Left hindlimb (tissue), 1 donor: ENCODE data around the gene TEX261.
"Not testable (repeated sequence)": the region's sequence is repeated elsewhere in the genome, so short reads cannot be mapped to it uniquely, and the experiment has no call there.

Experiments used
- DNase-seq: peaks from one replicate; pipeline ENCODE4 v3.0.0-alpha.2; 2018

The TEX261 gene

DNA sequence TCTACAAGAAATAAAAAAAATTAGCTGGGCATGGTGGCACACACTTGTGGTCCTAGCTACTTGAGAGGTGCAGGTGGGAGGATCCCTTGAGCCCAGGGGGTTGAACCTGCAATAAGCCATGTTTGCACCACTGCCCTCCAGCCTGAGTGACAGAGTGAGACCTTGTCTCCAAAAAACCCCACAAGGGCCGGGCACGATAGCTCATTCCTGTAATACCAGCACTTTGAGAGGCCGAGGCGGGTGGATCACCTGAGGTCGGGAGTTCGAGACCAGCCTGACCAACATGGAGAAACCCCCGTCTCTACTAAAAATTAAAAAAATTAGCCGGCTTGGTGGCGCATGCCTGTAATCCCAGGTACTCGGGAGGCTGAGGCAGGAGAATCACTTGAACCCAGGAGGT lies 5.3 kb upstream of the TEX261 start:
- not testable (repeated sequence) for DNase-seq

DNA sequence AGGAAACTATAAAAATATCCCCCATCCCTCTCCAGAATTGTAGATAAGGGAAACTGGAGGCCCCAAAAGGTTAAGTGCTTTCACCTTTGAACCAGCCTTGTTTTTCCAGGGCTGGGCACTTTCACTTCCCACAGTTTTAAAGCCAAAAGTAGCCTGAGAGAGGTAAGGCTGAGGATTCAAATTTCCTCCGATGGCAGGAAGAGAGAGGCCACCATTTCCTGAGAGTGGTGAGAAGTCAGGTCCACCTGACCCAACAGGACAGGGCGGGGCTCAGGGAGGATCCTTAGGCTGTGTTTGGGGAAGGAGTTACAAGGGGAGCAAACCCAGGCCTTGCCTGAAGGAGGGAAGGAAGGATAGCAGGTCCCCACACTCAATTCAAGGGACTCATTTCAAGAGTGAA lies 4.7 kb upstream of the TEX261 start:
- DNase-seq = no peak

DNA sequence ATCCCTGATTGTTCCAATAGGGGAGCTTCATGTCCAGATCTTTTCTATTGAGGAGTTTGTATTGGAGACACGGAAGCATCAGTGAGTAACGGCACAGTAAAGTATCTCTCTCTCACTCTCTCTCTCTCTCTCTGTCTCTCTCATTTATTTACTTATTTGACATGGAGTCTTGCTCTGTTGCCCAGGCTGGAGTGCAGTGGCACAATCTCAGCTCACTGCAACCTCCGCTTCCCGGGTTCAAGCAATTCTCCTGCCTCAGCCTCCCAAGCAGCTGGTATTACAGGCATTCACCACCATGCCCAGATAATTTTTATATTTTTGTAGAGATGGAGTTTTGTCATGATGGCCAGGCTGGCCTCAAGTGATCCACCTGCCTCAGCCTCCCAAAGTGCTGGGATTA lies 4.2 kb upstream of the TEX261 start:
- not testable (repeated sequence) for DNase-seq

DNA sequence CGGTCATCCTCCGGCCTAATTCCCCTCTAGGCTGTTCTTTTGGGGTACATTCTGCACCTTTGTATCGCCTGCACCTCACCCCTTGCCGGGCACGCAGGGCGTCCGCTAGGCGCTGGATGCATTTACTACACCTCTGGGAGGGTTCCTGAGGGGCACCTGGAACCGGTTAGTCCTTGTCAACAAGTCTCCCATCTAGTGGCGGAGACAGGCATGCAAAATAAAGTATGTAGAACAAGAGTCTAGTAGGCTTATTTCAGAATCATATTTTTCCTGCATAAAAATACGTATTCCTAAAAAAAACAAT lies 705 bp upstream of the TEX261 start:
- no peak for DNase-seq

DNA sequence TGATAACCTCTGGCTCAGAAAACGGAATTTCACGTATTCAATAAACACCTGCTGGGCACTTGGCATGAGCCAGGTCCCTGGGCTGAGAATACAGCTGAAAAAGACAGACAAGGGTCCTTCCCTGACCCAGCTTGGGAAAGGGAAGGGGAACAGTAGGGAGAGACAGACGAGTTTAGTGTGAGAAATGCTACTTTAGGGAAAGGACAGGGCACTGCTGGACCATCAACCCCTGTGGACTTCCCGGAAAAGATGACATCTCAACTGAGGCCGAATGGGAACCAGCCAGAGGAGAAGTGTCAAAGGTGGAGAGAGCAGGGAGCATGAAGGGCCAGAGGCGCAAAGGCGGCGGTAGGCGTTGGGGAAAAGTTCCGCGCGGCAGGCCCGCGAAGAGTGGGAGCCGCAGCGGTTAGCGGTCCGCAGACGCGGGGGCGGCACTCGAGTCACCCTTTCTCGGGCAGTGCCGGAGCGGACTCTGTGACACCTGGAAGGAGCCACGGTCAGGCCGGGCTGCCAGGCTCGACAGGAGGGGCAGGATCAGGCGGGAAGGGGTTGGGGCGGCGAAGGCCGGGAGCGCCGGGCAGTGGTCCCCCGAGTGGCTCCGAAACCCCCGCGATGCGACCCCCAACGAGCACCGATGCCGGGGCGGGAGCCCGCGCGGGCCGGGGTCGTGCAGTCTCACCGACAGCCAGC lies 519 bp downstream of the TEX261 start:
- DNase-seq = no peak

DNA sequence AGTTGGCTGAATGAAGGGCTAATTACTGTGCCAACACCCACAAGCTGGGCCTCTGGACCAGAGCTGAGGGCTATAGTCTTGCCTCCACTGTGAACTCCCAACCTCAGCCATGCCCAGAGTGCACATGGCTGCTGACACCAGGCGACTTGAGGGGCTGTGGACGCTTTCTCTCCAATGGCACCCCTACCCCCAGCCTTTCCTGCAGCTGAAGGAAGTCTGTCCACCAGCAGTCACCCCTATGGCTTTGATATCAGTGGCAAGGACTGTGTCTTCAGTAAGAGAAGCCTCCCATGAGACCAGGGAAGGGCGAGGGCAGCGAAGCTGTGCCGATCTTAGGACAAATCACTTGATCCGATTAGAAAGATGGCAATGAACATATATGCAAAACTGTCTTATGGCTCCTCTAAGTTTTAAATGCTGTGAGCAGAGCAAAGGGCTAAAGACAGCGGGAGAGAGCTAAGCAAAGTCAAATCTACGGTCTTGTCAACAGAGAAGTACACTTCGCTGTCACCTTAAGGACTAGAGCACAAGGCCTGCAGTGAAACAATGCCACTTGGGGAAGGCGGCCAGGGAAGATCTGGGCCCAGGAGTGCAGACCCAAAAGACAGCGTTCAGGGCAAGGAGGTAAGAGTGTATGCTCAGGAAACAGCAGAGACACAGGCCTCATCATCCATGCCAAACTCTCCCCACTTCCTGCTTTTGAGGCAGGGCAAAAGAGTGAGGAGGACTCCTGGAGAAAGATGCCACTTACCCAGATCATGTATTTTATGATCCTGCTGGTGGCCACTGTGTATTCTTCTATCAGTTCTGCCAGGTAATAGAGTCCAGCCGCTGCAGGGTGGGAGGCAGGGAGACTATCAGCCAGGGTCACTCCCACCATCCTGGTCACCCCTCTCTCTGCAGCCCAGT lies 1.5 kb downstream of the TEX261 start:
- no peak for DNase-seq

DNA sequence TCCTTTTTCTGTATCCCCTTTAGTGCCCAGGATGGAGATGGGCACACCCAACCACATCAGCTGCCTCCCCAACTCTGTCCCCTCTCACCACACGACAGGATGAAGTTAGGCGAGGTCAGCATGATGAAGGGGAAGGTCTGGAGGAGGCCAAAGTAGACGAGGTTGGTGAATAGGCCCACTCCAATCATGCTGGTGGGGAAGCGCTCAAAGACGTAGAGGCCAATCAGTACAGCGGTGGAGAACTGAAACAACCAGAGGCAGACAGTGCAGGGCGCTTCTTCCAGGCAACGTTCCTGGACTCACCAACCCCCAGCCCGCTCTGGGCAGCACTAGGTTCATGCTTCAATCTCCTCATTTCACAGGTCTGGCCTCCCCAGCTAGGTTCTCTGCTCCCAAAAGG lies 2.9 kb downstream of the TEX261 start:
- no peak for DNase-seq

DNA sequence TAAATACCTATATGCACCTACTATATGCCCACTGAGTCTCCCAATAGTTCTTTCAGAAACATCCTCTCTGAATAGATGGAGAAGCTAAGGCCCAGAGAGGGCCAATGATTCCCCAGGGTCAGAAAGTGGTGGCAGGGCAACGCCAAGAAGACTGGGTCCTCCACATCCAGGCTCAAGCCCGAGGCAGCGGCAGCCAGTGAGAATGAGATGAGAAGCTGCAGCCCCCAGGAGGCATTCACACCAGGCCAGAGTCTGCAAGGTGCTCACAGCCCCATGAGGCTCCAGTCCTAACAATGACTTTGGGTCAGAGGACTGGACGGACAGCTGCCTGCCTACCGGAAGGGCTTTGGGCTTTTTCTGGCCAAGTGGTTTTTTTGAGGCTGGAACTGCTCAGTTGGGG lies 3.5 kb downstream of the TEX261 start:
- DNase-seq = no peak

DNA sequence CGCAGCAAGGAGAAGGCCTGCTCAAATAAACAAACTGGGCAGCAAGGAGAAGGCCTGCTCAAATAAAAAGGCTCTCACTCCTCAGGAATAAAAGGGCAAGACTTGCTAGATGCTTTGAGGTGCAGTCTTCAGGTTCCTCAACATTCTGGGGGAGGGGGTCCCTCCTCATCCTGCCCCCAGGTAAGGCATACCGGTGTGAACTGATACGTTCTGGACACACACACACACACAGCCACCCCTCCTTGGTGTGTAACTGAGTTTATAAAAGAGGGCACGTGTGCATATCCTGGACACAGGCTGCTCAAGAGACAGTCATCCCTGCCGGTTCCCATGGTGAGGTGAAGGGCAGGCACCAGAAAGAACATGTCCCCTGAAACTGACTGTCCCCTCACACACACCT lies 4.5 kb downstream of the TEX261 start:
- DNase-seq = no peak

DNA sequence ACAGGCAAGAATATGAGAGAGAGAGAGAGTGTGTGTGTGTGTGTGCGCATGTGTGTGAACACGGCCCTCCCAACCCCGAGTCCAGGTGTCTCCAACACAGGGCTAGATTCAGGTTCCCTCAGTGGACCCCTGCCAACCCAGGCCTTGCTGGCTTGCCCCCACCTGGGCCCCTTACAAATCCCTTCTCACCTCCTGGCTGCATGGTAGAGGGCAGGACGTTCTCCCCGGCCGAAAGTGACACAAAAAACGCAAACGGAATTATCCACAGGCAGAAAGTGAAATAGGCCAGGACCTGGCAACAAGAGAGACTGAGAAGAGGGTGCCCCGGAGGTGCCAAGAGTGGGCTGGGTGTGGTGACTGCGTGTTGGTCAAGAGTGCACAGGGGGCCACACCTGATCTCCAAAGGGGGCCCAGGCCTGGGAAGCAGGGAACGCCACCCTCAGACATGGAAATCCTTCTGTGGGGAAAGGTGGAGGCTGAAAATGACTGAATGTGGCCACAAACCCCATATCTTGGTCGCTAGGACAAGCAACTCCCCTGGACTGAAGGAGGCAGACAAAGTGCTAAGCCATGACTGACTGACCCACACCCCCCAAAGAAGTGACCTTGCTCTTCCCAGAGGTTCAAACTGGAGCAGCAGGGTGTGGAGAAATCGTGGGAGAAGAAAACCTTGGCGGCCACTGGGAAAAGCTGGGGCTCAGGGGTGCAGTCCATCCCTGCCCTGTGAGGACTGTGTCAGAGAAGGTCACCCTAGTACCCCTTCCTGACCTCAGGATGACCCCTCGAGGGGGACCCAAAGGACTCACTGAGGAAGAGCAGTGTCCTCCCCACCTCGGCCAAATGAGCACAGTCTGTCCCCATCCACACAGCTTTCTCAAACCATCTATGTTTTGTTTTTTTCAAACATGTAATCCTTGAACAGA lies 5.7 kb downstream of the TEX261 start:
- DNase-seq = no peak

DNA sequence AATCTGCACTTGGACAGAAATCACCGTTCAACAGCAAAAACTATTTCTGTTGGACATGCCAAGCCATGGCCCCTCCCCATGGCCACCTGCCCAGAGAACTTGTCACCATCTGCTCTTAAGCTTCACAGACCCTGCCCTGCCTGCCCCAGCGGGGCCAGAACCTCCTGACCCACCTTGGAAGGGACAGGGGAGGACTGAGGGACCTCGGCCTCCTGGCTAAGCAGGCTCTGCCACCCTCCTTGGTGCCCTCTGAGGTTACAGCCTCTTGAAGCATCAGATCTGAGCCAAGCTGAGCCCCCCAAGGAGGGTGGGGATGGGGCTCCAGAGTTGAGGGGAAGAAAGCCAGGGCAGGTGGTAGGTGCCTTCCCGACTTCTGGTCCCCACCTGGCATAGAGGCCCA lies 6.5 kb downstream of the TEX261 start:
- DNase-seq = no peak

DNA sequence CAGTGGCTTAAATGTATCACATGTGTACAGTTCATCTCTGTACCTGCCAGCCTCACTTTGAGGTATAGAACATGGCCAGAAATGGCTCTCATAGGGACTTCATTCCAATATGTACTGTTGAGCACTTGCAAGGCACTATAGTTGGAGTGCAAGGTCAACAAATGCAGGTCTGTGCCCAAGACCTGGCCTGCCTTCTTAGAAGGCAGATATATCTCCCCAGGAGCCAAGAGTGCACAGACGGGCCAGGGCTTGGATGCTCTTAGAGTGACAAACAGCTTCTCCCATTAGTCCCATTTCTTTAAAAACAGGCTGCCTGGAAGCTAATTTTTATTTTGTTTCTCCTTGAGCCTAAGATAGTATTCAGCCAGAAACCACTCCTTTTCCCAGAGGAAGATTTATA lies 7.3 kb downstream of the TEX261 start:
- no peak for DNase-seq

DNA sequence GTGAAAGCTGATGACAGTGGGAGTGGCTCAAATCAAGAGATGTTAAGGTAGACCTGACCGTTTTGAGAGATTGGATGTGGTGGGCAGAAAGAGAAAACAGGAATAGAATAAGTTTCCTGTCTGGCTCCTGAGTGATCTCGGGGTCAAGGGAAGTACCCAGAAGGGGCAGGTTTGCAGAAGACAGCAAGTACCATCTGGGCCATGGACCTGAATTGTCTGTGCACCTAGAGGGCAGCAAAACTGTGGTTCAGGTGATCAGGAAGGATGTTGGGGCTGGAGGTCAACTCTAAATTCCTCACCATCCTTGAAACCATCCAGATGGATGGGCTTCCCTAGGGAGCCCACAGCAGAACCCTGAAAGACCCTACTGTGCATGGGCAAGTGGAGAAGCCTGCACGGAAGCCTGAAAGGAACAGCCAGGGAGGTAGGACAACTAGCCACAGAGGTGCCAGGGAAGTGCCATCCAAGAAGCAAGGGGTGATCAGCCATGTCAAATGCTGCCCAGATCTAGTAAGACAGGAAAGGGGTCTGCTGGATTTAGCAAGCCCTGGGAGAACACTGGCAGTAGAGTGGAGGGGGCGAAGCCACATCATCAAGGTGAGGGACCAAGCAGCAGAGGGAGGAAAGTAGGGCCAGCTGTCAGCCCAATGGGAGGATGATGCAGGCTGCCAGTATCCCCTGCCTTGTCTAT lies 8.0 kb downstream of the TEX261 start:
- DNase-seq = no peak

DNA sequence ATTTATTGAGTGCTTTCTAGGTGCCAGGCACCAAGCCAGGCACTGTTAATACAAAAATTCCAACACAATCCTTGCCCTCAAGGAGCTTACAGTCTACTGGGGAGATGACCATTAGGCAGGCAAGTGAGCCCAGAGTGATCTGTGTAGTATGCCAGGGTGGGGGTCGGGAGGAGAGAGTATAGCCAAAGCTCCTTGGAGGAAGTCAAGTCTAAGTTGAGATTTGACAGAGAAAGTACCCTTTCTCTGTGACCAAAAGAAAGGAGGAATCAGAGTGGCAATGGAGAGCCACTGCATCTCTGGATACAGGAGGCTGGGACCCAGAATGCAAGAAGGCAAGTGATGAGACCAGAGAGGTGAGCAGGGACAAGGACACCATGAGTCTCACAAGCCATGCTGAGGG lies 8.7 kb downstream of the TEX261 start:
- DNase-seq = no peak

DNA sequence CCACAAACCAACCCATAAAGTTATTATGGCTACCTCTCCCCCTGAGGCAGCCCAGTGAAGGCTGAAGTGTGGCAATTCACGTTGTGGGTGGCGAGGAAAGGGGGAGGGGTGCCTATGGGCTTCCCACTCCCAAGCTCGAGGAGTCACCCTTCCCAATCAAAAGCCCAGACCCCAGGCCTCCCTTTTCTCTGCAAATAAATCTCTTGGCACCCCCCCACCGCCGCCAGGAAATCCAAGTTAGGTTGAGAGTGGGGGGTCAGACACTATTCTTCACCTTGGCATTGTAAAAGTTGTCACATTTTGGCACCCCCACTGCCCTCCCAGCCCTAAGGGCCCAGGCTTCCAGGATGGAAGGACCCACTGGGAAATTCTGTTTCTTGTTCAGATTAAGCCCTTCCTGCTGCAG lies 9.4 kb downstream of the TEX261 start:
- DNase-seq = peak; percentile 4

DNA sequence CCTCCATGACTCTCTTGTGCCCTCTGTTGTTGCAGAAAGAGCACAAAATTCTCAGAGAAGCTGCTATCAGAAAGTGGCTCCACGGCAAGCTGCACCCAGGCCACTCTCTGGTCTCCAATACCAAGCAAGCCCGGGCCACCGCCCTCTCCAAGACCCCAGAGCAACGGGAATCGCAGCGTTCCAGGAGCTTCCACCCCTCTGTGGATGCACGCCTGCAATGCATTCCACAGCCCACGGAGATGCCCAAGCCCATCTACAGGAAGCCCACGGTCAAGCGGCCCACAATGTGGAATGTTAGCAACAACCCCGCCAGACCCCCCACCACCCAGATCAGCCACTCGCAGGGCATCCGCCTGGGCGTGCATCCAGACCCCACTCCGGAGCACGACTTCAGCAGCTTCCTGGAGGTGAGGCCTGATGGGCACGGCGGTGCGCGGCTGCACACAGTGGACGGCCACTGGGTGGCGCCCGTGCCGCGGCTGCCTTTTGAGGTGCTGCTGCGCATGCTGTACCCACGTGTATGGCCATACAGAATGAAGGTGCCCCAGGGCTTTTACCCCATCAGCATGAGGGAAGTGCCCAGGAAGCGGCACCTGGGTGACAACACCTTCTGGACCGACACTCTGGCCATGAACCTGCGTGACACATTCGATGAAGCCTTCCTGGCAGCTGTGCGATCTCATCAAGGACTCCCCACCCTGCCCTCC lies 9.9 kb downstream of the TEX261 start:
- peak; percentile 52 for DNase-seq

DNA sequence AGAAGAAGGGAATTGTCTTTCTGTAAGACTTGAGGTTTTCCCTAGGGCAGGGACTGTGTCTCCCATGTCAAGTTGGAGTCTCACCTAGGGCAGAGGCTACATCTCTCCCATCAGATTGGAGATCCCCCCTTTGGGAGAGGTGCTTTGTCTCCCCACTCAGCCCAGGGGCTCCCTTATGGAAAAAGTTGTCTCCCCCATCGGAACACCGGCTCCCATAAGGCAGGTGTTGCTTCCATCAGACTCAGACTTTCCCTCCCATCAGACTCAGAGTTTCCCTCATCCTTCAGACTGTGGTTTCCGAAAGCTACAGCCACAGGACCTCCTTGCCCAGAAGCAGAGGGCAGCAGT lies 10.5 kb downstream of the TEX261 start:
- DNase-seq = peak; percentile 9

DNA sequence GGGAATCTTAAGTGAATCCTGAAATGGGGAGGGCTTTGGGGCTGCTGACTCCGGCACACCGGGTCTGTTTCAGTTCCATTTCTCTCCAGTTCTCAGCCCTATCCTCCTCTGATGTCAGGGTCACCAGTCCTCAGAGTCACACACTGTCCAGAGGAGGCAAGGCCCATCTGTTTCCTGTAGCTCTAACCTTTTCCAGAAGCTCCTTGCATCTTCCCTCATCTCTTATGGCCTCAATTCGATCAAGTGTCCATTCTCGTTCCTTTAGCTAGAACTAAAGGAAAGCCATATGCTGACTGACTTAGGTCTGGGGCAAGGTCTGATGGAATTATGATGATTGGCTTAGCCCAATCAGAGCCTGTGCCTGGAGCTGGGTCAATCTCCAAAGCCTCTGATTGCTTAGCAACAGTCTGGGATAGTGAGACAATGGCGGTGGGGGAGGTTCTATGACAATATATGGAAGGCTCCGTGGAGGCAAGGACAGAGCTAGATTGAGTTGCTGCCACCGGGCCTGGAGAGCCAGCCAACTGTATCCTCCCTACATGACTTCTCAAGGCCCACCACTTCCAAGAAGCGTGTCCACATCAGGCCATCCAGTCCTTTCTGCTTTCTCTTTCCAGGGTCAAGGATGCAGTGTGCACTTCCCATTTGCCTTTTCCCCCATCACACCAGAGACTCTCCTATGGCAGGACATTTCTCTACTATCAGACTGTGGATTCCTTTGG lies 11.0 kb downstream of the TEX261 start:
- peak; percentile 16 for DNase-seq

DNA sequence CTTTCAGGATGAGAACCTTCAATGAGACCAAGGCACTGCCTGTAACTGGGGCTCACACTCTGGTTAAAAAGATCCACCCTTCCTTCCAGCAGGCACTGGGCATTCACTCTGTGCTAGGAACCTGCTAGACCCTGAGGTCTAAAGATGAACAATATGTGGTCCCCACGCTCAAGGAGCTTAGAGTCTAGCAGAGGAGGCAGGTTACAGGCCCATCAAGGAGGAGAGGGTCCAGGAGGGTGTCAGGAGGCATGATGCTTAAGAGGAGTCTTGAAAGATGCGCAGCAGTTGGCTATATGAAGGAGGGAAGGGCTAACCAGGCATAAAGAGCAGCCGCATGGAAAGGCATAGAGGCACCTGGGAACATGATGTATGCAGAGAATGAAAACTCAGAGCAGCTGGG lies 11.7 kb downstream of the TEX261 start:
- peak; percentile 2 for DNase-seq

DNA sequence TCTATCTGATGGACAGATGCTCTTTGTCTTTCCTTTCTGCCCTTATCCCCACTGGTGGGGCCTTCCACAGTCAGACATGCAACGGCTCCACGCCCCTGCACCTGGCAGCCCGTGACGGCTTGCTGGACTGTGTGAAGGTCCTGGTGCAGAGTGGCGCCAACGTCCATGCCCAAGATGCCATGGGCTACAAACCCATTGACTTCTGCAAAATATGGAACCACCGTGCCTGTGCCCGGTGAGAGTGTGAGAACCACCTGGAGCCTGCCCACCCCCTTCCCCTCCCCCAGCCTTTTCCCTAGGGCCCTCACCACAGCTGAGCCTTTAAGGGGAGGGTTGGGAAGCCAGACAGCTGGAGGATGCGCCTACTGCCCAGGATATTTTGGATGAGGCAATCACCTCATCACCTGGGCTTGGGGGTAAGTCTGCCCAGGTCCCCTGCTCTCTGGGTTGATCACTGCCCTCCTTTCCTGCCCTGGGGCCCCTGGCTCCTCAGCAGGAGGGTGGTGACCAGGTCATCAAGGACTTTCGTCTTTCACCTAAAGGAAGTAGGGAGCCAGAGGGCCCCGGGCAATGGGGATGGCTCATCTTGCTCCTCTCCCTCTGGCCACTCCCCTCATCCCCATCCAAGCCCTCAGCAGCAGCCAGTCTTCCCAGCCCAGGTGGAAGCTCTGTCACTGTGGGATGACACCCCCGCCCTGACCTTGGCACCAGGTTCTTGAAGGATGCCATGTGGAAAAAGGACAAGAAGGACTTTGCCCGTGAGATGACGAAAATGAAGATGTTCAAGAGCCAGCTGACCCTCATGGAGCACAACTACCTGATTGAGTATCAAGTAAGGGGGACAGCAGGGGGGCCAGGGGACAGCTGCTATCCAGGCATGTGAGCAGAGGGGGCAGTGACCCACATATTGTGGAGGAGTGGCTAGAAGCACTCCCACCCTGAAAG lies 12.5 kb downstream of the TEX261 start:
- peak; percentile 6 for DNase-seq
